Measurements from ENCODE around the gene NSD1. TPM values are rescaled to one million over a fixed set of nuclear protein-coding genes. Genes with fewer than 3 reads are reported as not detected.

NSD1 gene
- total and polyA plus RNA-seq, 9 of the 15 experiments (the other 6 are each of a cell fraction or from before 2014, with no cell fraction given) = 3.8 to 51.0 (median 24.7) TPM

- TF ChIP-seq NFATC3 (IDR thresholded peaks at IDR 0.05) = no peak
- TF ChIP-seq, protein P1, sequence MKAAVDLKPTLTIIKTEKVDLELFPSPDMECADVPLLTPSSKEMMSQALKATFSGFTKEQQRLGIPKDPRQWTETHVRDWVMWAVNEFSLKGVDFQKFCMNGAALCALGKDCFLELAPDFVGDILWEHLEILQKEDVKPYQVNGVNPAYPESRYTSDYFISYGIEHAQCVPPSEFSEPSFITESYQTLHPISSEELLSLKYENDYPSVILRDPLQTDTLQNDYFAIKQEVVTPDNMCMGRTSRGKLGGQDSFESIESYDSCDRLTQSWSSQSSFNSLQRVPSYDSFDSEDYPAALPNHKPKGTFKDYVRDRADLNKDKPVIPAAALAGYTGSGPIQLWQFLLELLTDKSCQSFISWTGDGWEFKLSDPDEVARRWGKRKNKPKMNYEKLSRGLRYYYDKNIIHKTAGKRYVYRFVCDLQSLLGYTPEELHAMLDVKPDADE (conservative IDR thresholded peaks at IDR 0.05; ENCODE audit: control insufficient read depth, low read depth, low read length) = no peak
- TF ChIP-seq, protein P2, sequence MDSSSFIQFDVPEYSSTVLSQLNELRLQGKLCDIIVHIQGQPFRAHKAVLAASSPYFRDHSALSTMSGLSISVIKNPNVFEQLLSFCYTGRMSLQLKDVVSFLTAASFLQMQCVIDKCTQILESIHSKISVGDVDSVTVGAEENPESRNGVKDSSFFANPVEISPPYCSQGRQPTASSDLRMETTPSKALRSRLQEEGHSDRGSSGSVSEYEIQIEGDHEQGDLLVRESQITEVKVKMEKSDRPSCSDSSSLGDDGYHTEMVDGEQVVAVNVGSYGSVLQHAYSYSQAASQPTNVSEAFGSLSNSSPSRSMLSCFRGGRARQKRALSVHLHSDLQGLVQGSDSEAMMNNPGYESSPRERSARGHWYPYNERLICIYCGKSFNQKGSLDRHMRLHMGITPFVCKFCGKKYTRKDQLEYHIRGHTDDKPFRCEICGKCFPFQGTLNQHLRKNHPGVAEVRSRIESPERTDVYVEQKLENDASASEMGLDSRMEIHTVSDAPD (CRISPR knock-in tag; IDR thresholded peaks at IDR 0.05) = no peak
Observed at GRCh38 chr5:177316005-177316404, 182.4 kb downstream of the NSD1 start (continued).

GRCh38 chr5:177317959-177318377, 184.4 kb downstream of the NSD1 start:
- ChIA-PET CTCF (ENCODE audit: low intra/inter-chr PET ratio) (interaction anchor here (0.6 to 2.0 kb wide), 7 partner anchors 9 to 183 kb away, joined by 3 to 12 read pairs (median 6); no protein-coding TSS in a partner anchor), POLR2A (interaction anchor here (0.8 to 1.3 kb wide), 2 partner anchors 51 to 137 kb away, joined by 3 to 6 read pairs; no protein-coding TSS in a partner anchor)
- ATAC-seq = peak; percentile 78
- WGBS (ENCODE audit: insufficient coverage, low coverage, missing lambda C conversion rate) = 19% methylated on average over 7 of the region's 7 CpGs
- Histone ChIP-seq H3K4me3 (no peak overlapping the region), H3K9me3 (replicated peaks; ENCODE audit: control insufficient read depth, insufficient read depth, low read depth, low read length) (no peaks in the 10 kb centered on the region), H3K36me3 (ENCODE audit: control insufficient read depth, insufficient read depth, low read length) (peaks cover 7% of the 10 kb centered on the region; the same call in 2 of the 3 replicates), H2AFZ (ENCODE audit: low read depth, low read length) (no peak overlapping the region), H3K79me2 (ENCODE audit: control insufficient read depth, insufficient read depth, low read length) (no peaks in the 10 kb centered on the region; the same call in 1 of the 3 replicates), H3K4me1 (replicated peaks in 1 of 2; ENCODE audit: control insufficient read depth in 2 of 2, insufficient read depth in 2 of 2, low read length in 2 of 2) (peaks cover 4 to 33% of the 10 kb centered on the region in 2 experiments), H3K9ac (ENCODE audit: insufficient read depth in 1 of 2, low read depth in 2 of 2, low read length in 2 of 2) (no peak overlapping the region), H3K27ac (ENCODE audit: extremely low read depth, low read depth, low read length) (no peak overlapping the region), H4K20me1 (replicated peaks; ENCODE audit: control insufficient read depth, insufficient read depth, low read length) (no peaks in the 10 kb centered on the region), H3K4me2 (ENCODE audit: insufficient read depth, low read length) (no peak overlapping the region), H3K9me1 (ENCODE audit: control insufficient read depth, insufficient read depth, low read length) (no peaks in the 10 kb centered on the region), H3K27me3 (ENCODE audit: control insufficient read depth in 2 of 2, insufficient read depth in 2 of 2, low read length in 2 of 2) (no peaks in the 10 kb centered on the region)
- FAIRE-seq = peak; percentile 97
- no TSS peak for BruUV-seq (replicated peaks)
- in situ Hi-C loops (cut with MboI) (no loop called here), intact Hi-C loops (cut with micrococcal nuclease) (loop anchor here (1.0 to 5.0 kb wide), 4 partner anchors 52 to 179 kb away; partner anchors contain the start of gene PDLIM7)
- DNase-seq (ENCODE audit: extremely low read depth in 1 of 4, low spot score in 3 of 4) = peak; percentile 60 to 85 (median 70)
- TF ChIP-seq KLF16 (IDR thresholded peaks at IDR 0.05) (peak; percentile 66), JUND (IDR thresholded peaks at IDR 0.05; ENCODE audit: borderline replicate concordance, low read depth, low read length) (0 out of 2 replicates have a peak, but pooled peaks have one; percentile 13), JUND (tag; IDR thresholded peaks at IDR 0.05; ENCODE audit: borderline replicate concordance, low read depth, low read length) (no peak; the same call in 2 of the 3 replicates), RBM17 (IDR thresholded peaks at IDR 0.05; ENCODE audit: borderline replicate concordance, low read depth, low read length) (no peak), RAD21 (CRISPR knock-in tag; conservative IDR thresholded peaks at IDR 0.05 in 1 of 2, IDR thresholded peaks at IDR 0.05 in 1 of 2) (peak; percentile 70 to 87), CEBPG (CRISPR knock-in tag; IDR thresholded peaks at IDR 0.05) (no peak), CEBPG (tag; conservative IDR thresholded peaks at IDR 0.05 in 1 of 2, IDR thresholded peaks at IDR 0.05 in 1 of 2) (peak in 1 of 2 experiments; percentile 22; a peak in 1 of 4 replicates), BHLHE40 (IDR thresholded peaks at IDR 0.05; ENCODE audit: low read length) (no peak), MTA3 (IDR thresholded peaks at IDR 0.05; ENCODE audit: borderline replicate concordance) (0 out of 2 replicates have a peak, but pooled peaks have one; percentile 34), FOXJ2 (tag; IDR thresholded peaks at IDR 0.05) (no peak), PHB (CRISPR knock-in tag; IDR thresholded peaks at IDR 0.05) (no peak), SMC3 (conservative IDR thresholded peaks at IDR 0.05; ENCODE audit: insufficient read depth, low read depth, low read length) (peak; percentile 77), RB1 (IDR thresholded peaks at IDR 0.05; ENCODE audit: low read depth) (0 out of 2 replicates have a peak, but pooled peaks have one; percentile 19)
- TF ChIP-seq, protein P3, sequence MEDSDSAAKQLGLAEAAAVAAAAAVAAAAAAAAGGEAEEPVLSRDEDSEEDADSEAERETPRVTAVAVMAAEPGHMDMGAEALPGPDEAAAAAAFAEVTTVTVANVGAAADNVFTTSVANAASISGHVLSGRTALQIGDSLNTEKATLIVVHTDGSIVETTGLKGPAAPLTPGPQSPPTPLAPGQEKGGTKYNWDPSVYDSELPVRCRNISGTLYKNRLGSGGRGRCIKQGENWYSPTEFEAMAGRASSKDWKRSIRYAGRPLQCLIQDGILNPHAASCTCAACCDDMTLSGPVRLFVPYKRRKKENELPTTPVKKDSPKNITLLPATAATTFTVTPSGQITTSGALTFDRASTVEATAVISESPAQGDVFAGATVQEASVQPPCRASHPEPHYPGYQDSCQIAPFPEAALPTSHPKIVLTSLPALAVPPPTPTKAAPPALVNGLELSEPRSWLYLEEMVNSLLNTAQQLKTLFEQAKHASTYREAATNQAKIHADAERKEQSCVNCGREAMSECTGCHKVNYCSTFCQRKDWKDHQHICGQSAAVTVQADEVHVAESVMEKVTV (CRISPR knock-in tag; IDR thresholded peaks at IDR 0.05) = peak; percentile 69

All from K562 (cell line).